Stimulated activated naive CD8-positive, alpha-beta T cell treated with anti-CD3 and anti-CD28 coated beads, Interleukin-15, amount 100 ng/mL, for 72 hours (primary cell): ENCODE results near the gene USP36.

Experiments
- ATAC-seq: fragments of 150-1000 bp; cut with Tn5 transposase; 2 replicates; pipeline ENCODE4 v1.10.0; 2021; ENCODE audit warnings: mild to moderate bottlenecking, moderate library complexity
- DNase-seq, 2 donors: peaks; one replicate each; pipeline ENCODE4 v3.0.0; 2021 to 2022
- H3K27ac Mint-ChIP-seq, 2 donors: one replicate each; pipeline ENCODE4 v1.8.0; 2022; ENCODE audit warnings: mild to moderate bottlenecking in 2 of 2, mixed read lengths in 2 of 2, moderate library complexity in 2 of 2
- H3K27me3 Mint-ChIP-seq: one replicate; pipeline ENCODE4 v1.8.0; 2022; ENCODE audit warnings: mixed read lengths
- H3K4me1 Mint-ChIP-seq: one replicate; pipeline ENCODE4 v1.8.0; 2022; ENCODE audit warnings: mild to moderate bottlenecking, mixed read lengths
- H3K4me3 Mint-ChIP-seq, 2 donors: one replicate each; pipeline ENCODE4 v1.8.0; 2022; ENCODE audit warnings: mild to moderate bottlenecking in 2 of 2, mixed read lengths in 2 of 2, moderate library complexity in 1 of 2
- H3K9me3 Mint-ChIP-seq, 2 donors: one replicate each; pipeline ENCODE4 v1.8.0; 2022; ENCODE audit warnings: mixed read lengths in 2 of 2

Gene USP36

DNA sequence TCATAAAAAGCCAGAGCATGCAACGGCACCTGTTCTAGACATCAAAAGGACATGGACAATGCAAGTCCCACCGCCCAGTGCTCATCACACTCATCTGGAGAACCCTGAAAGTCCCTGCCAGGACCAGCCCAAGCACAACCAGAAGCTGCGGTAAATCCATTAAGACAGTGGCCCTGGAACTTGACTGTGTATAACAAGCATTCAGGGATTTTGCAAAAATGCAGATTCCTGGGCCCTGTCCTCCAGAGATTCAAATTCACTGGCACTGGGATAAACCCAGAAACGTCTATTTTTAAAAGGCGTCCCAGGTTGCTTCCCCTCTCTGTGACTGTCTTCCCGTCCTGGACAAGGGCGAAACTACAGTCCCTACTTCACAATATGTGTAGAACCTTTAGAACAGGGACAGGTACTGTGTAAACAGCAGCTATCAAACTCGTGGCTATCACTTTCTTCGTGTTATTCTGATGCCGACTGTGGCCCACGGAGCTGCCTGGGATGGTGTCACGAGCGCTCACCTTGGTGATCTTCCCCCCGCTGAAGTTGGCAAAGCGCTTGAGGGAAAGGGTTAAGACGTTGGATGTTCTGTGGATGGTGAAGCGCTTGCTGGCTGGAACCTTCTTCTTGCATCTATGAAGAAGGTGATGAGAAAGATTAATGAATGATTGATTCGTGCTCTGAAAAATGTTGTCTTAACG, 22.3 kb downstream of the USP36 start:
- ATAC-seq: no peak
- H3K9me3 Mint-ChIP-seq: no peaks in the 10 kb centered on the region
- H3K4me1 Mint-ChIP-seq: peaks cover 66% of the 10 kb centered on the region
- peak overlapping the region; percentile 19 to 44 for H3K4me3 Mint-ChIP-seq
- no peak for DNase-seq
- peak overlapping the region; percentile 57 to 72 for H3K27ac Mint-ChIP-seq
- H3K27me3 Mint-ChIP-seq: no peaks in the 10 kb centered on the region

DNA sequence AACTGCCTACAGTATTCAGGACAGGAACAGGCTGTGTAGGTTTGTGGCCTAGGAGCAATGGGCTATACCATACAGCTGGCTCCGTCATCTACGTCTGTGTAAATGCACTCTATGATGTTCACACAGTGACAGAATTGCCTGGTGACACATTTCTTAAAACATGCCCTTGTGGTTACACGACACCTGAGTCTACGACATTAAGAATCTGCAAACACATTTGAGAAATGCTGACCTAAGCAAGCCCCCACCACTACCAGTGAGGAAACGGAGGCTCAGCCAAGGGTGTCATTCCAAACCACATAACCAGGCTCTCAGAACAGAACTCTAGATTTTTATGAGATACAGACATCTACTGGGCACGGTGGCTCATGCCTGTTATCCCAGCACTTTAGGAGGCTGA, 23.5 kb downstream of the USP36 start:
- no peaks in the 10 kb centered on the region for H3K9me3 Mint-ChIP-seq
- H3K4me3 Mint-ChIP-seq: peak overlapping the region; percentile 44 to 51
- ATAC-seq: peak; percentile 96
- H3K27me3 Mint-ChIP-seq: no peaks in the 10 kb centered on the region
- peaks cover 62% of the 10 kb centered on the region for H3K4me1 Mint-ChIP-seq
- peak overlapping the region in 1 of 2 donors; percentile 86 for H3K27ac Mint-ChIP-seq
- peak; percentile 33 to 73 for DNase-seq

DNA sequence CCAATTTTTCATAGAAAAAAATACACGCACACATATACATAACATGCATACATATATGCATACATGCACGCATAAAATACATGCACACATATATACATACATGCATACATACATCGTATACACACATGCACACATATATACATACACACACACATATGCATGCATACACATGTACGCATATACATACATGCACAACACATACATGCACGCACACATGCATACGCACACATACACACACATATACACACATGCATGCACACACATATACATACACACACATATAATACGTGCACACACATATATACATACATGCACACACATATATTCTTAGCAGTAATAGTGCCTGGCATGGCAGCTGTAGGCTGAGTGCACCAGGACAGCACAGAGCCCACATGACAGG, 24.9 kb downstream of the USP36 start:
- no peak for ATAC-seq

DNA sequence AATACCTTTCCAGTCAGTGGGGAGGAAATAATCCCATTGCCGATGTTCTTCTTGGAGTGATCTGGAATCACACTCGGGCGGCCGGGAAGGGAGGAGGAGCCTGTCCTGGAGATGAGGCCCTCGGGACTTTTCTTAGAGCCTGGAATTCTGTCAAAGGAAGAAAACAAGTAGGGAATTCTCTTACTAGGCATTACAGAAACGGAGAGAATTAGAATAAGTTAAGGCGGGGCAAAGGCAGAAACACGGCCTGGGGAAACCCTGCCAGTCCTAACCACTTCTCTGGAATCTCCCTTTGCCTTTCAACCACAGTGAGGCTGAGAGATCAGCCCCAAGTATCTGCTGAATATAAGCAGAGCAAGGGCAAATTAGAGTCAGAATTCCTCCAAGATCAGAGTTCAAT, 27.8 kb downstream of the USP36 start:
- H3K4me1 Mint-ChIP-seq: peaks cover 29% of the 10 kb centered on the region
- no peak overlapping the region for H3K4me3 Mint-ChIP-seq
- H3K27me3 Mint-ChIP-seq: no peaks in the 10 kb centered on the region
- peak overlapping the region in 1 of 2 donors; percentile 85 for H3K27ac Mint-ChIP-seq
- H3K9me3 Mint-ChIP-seq: no peaks in the 10 kb centered on the region
- DNase-seq: no peak
- ATAC-seq: peak; percentile 57

More for the DNA sequence above, 24.9 kb downstream of the USP36 start:
- H3K9me3 Mint-ChIP-seq: no peaks in the 10 kb centered on the region
- H3K27ac Mint-ChIP-seq: no peak overlapping the region
- no peak overlapping the region for H3K4me3 Mint-ChIP-seq
- DNase-seq: no peak
- peaks cover 57% of the 10 kb centered on the region for H3K4me1 Mint-ChIP-seq
- H3K27me3 Mint-ChIP-seq: no peaks in the 10 kb centered on the region

DNA sequence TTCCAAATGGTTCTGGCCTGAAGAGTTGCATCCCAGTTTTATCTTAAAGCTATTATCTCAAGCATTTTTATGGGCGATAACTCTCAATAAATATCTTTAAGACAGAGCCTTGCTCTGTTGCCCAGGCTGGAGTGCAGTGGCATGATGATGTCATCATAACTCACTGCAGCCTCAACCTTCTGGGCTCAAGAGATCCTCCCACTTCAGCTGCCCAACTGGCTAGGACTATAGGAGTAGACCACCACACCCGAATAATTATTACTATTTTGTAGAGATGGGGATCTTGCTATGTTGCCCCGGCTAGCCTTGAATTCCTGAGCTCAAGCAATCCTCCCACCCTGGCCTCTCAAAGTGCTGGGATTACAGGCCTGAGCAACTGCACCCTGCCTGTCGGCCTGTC, 32.5 kb downstream of the USP36 start:
- peak overlapping the region in 1 of 2 donors; percentile 81 for H3K27ac Mint-ChIP-seq
- ATAC-seq: no peak
- DNase-seq: no peak
- no peaks in the 10 kb centered on the region for H3K9me3 Mint-ChIP-seq
- peaks cover 51% of the 10 kb centered on the region for H3K4me1 Mint-ChIP-seq
- no peaks in the 10 kb centered on the region for H3K27me3 Mint-ChIP-seq
- no peak overlapping the region for H3K4me3 Mint-ChIP-seq

DNA sequence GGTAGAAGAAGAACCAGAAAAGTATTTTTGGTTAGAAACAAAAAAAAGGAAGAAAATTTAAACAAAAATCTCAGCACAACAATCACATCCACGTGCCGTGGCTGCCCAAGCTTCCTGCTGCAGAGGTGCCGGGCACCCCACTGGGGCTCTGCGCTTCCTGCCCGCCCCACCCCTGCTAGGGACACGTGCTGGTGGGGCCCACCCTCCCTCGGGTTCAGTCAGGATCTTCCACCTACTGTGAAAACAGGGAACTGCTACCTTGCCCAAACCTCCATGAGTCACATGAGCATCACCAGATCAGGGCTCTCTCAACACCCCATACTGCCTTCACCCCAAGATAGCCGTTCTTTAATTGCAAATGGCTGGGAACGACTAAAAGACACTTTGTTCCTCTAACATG, 34.2 kb downstream of the USP36 start:
- peak overlapping the region in 1 of 2 donors; percentile 4 for H3K4me3 Mint-ChIP-seq

DNA sequence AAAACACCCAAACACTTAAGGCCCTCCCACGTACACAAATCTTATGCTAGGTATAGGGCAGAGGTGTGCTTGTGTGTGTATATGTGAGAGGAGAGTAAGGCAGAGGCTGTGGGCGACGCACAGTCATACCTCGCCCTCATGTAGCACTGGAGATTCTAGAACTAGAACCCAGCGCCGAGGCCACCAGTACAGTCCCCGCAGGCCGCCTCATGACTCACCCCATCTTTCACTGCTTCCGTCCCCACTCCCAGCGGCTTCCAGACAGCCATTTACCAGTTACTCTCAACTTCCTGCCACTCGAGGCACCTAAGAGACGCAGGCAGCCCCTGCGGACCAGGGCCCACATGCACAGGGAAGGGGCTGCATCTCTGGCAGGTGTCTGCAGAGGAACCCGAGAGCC, 35.3 kb downstream of the USP36 start:
- Mint-ChIP-seq H3K4me3 (no peak overlapping the region), H3K4me1 (peaks cover 53% of the 10 kb centered on the region), H3K9me3 (no peaks in the 10 kb centered on the region), H3K27me3 (no peaks in the 10 kb centered on the region), H3K27ac (peak overlapping the region in 1 of 2 donors; percentile 66)
- DNase-seq (peak; percentile 29 to 34), ATAC-seq (peak; percentile 91)

More for the DNA sequence above, 34.2 kb downstream of the USP36 start:
- DNase-seq: peak in 1 of 2 donors; percentile 30
- Mint-ChIP-seq H3K9me3 (no peaks in the 10 kb centered on the region), H3K27ac (peak overlapping the region; percentile 68 to 86), H3K27me3 (no peaks in the 10 kb centered on the region), H3K4me1 (peaks cover 49% of the 10 kb centered on the region)
- peak; percentile 54 for ATAC-seq

DNA sequence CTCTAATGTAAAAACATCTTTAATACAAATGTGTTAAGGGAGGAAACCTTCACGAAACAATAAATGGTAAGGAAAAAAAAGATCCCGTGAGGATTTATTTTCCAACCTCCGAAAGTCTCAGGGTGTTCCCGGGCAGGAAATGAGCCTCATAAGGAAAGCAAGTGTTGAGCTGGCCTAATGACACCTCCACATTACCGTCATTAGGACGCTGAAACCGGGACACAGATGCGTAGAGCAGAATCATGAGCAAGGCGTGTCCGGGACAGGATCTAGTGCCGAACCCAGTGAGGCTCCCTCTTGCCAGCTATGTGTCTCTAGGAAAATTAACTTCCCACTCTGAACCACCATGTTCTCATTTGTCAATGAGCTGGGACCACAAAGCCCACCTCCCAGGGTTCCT, 35.8 kb downstream of the USP36 start:
- ATAC-seq (no peak), DNase-seq (no peak)
- Mint-ChIP-seq H3K27me3 (no peaks in the 10 kb centered on the region), H3K27ac (no peak overlapping the region), H3K4me3 (no peak overlapping the region), H3K4me1 (peaks cover 57% of the 10 kb centered on the region), H3K9me3 (no peaks in the 10 kb centered on the region)

DNA sequence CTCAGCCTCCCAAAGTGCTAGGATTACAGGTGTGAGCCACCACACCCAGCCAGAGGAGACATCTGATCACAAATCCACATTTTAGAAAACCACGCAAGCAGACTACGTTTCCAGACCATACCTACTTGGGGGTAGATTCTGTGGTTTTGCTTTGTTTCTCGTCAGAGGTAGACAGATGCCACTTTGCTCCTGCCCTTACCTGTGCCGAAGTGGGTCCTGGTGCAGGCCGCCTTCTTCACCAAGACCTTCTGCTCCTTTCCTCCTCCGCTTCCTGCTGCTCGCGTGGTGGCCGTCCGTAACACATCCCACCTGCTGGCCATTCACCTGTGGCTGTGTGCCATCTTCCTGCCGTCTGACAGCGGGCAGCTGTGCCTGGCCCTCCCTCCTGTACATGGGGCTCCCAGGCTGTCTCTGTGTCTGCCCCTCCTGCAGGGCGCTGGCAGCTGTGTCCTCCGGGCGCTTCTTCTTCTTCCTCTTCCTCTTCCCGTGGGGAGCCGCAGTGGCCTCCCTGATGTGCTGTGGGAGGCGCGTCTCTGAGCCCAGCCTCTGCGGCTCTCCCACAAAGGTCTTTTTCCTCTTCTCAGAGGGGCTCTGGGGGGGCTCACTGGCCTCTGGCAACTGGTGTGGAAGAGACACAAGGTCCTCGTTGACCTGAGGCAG, 37.3 kb downstream of the USP36 start:
- no peak for DNase-seq
- H3K9me3 Mint-ChIP-seq: no peaks in the 10 kb centered on the region
- H3K4me1 Mint-ChIP-seq: peaks cover 69% of the 10 kb centered on the region

DNA sequence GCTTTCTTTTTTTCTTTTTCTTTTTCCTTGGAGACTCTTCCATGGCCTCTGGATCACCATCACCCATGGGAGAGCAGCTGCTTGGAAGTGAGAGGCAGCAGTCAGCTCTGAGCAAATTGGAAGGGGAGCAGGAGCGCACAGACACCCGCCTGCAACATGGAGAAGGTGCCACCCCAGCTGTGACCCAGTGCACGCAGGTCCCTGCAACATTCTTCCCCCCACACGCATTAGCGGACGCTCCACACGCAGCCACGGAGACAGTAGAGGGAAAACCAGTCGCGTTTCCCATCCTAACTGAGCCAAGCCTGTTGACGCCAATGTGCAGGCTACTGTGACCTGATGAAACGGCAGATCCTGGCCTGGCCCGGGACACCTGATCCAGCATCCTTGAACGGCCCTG, 38.2 kb downstream of the USP36 start:
- H3K4me1 Mint-ChIP-seq: peaks cover 65% of the 10 kb centered on the region
- no peak overlapping the region for H3K27ac Mint-ChIP-seq

More for the DNA sequence above, 37.3 kb downstream of the USP36 start:
- no peak for ATAC-seq
- Mint-ChIP-seq H3K27me3 (no peaks in the 10 kb centered on the region), H3K27ac (peak overlapping the region; percentile 87 to 91), H3K4me3 (peak overlapping the region in 1 of 2 donors; percentile 52)

DNA sequence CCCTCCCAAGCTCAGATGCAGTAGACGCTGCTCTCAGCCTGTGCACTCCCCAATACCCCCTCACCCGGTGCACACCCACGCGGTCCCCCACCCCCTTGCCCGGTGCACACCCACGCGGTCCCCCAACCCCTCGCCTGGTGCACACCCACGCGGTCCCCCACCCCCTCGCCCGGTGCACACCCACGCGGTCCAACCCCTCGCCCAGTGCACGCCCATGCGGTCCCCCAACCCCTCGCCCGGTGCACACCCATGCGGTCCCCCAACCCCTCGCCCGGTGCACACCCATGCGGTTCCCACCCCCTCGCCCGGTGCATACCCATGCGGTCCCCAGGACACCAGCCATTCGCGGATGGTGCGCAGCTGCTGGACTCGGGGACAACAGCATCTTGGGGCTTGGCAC, 38.6 kb downstream of the USP36 start:
- Mint-ChIP-seq H3K27ac (no peak overlapping the region), H3K4me3 (no peak overlapping the region), H3K4me1 (peaks cover 61% of the 10 kb centered on the region), H3K27me3 (no peaks in the 10 kb centered on the region), H3K9me3 (no peaks in the 10 kb centered on the region)
- DNase-seq (no peak), ATAC-seq (peak; percentile 54)

More for the DNA sequence above, 38.2 kb downstream of the USP36 start:
- no peaks in the 10 kb centered on the region for H3K27me3 Mint-ChIP-seq
- DNase-seq (no peak), ATAC-seq (no peak)
- H3K4me3 Mint-ChIP-seq: no peak overlapping the region
- no peaks in the 10 kb centered on the region for H3K9me3 Mint-ChIP-seq

DNA sequence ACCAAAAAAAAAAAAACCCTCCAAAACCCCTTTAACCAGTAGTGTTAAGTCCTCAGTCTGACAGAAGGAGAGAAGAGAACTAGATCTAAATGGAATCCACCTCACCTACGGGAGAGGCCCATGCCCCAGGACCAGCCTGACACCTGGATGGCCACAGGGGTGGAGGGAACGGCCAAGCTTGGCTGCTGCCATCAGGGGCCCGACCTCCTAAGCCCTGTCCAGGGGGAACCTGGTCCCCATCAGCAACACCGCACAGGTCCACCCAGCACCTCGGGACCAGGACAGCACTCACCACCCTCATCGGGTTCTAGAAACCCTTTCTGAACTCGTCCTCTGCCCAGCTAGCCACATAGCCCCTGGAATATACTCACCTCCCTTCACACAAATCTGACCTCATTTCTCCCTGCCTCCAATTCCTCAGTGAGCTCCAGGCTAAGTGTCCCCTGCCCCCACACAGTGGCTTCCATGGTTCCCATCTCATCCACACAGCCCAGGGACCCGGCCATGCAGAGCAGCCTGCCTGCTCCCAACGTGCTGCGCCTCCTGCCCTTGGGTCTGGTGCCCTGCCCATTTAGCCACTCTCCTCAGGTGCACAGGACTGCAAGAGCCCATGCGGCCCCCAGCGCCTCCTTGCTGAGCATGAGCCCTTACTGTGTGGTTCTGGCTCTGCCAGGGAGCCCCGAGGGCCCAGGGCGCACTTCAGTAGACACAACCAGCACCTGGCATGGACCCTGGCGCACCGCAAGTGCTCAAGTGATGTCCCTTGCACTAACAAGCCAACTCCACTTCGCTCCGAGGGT, 40.3 kb downstream of the USP36 start:
- DNase-seq (no peak), ATAC-seq (no peak)
- Mint-ChIP-seq H3K4me3 (no peak overlapping the region), H3K27ac (peak overlapping the region; percentile 15 to 88), H3K27me3 (no peaks in the 10 kb centered on the region), H3K9me3 (no peaks in the 10 kb centered on the region), H3K4me1 (peaks cover 44% of the 10 kb centered on the region)

DNA sequence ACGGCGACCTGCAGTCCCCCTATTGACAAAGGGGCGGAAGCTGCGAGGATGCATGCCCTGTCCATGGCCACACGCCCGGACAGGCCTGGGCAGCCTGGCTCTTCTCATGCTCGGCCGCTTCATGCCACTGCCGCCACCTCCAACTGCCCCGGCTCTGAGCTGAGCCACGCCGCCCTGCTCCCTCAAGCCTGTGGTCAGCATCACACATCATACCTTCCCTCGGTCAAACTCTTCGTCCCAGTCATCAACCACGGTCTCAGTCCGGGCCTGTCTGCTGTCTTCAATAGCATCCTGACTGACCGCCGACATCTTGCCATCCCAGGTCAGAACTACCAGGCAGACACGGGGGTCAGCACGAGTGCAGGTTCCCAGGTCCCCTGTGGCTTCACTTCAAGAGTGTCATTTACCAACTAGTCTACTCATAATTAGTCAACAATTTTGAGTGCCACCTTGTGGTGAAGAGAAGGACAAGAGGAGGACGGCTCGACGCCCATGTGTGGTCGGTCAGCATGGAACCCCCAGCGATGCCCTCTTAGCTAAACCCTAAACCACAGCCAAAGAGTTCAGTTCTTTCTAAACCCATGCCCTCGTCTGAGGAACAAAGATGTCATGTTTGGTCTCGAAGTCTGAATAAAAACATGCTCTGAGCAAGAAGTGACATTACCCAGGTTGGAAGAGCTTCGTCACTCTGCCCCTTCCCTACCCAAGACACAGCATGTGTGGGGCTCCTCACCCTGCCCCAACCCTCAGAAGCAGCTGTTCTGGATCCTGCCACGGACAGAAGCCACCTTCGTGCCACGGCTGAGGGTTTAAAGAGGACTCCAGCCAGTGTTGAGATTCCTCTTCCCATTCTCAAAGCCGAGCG, 41.7 kb downstream of the USP36 start:
- DNase-seq: no peak
- no peak overlapping the region for H3K4me3 Mint-ChIP-seq
- peak; percentile 48 for ATAC-seq
- peaks cover 42% of the 10 kb centered on the region for H3K4me1 Mint-ChIP-seq
- H3K27me3 Mint-ChIP-seq: no peaks in the 10 kb centered on the region
- no peaks in the 10 kb centered on the region for H3K9me3 Mint-ChIP-seq
- peak overlapping the region in 1 of 2 donors; percentile 81 for H3K27ac Mint-ChIP-seq

DNA sequence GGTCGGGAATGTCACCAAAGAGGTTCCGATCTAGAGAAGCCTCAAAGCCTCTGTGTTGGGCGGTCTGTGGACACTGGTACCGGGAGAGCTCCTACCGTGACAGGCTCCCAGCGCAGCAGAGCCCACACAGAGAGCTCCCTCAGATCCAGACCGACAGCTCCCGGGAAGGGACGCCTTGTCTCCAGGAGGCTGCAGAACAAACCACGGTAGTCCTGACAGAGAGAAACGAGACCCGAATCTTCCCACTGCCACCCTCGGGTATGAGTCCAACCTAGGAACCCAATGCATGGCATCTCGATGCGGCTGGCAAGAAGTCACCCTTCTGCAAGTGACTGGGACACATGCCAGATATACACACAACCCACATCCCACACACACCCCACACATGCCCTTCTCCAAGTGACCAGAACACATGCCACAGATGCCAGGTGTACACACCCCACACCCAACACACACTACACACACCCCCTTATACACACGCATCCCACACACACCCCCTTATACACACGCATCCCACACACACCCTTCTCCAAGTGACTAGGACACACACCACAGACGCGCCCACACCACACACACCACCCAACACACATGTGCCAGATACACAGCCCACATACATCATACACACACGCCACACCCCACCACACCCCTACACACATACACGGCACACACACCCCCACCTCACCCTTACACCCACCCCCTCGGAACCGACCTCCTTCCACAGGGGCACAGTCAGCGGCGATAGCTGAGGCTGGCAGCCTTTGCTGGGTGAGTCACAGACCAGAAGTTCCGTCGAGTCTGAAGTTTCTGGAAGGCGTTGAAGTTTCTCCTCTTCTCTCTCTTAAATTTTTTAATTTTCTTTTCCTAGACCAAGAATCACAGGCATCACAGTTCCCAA, 42.7 kb downstream of the USP36 start:
- Mint-ChIP-seq H3K9me3 (no peaks in the 10 kb centered on the region), H3K27me3 (no peaks in the 10 kb centered on the region), H3K4me3 (no peak overlapping the region), H3K4me1 (peaks cover 40% of the 10 kb centered on the region), H3K27ac (no peak overlapping the region)
- ATAC-seq: no peak
- DNase-seq: no peak
